Spinal cord (tissue), 10 donors: Measurements from ENCODE around the gene KAT6B. TPM values are rescaled to one million over a fixed set of nuclear protein-coding genes. Genes with fewer than 3 reads are reported as not detected.
A peak's percentile ranks its signal among the peaks of the same experiment; 100 is the strongest.
"Not testable (repeated sequence)": the region's sequence is repeated elsewhere in the genome, so short reads cannot be mapped to it uniquely, and the experiment has no call there.

ENCODE experiments used
- DNase-seq, 6 donors: peaks; one replicate each; pipeline versions ENCODE4 v3.0.0 to v3.0.0-alpha.2; 2013 to 2015; ENCODE audit warnings: low spot score in 6 of 6, low read depth in 4 of 6
- H3K27ac ChIP-seq: one replicate; pipeline ENCODE4 v1.5.1; 2013; ENCODE audit warnings: low read depth, low read length, control low read depth
- H3K27me3 ChIP-seq: one replicate; pipeline ENCODE4 v1.6.1; 2013; ENCODE audit warnings: low read length; ENCODE audit not compliant: control insufficient read depth, insufficient read depth
- H3K36me3 ChIP-seq: one replicate; pipeline ENCODE4 v1.6.1; 2013; ENCODE audit warnings: low read length; ENCODE audit not compliant: control insufficient read depth, insufficient read depth
- H3K4me1 ChIP-seq: one replicate; pipeline ENCODE4 v1.6.1; 2013; ENCODE audit warnings: low read length; ENCODE audit not compliant: control insufficient read depth, insufficient read depth
- H3K4me3 ChIP-seq: one replicate; pipeline ENCODE4 v1.5.1; 2013; ENCODE audit warnings: low read depth, low read length, control low read depth
- H3K9me3 ChIP-seq: one replicate; pipeline ENCODE4 v1.6.1; 2013; ENCODE audit warnings: low read length; ENCODE audit not compliant: control insufficient read depth, insufficient read depth
- WGBS: methylation state at CpG from one replicate; pipeline ENCODE4 v1.1.5; 2013; ENCODE audit warnings: missing lambda C conversion rate; ENCODE audit not compliant: insufficient coverage; 5-methylcytosine and 5-hydroxymethylcytosine counted together
- polyA plus RNA-seq, 2 donors: library from polyadenylated mRNA; unstranded; fragments of 120-200 nt; gene quantifications; one replicate each; pipeline ENCODE4 v1.2.1, GENCODE V29; 2013; ENCODE audit not compliant: insufficient read length in 2 of 2
- total RNA-seq, 2 donors: library from RNA; depleted of rRNA in 1 of 2; stranded (reverse); fragments of 120-200 nt in 1 of 2; fragments of >200 nt in 1 of 2; gene quantifications; one replicate each; pipeline versions ENCODE4 v1.2.3 to v1.2.4, GENCODE V29; 2013 to 2014
- donor health status: healthy.

Gene KAT6B
- total and polyA plus RNA-seq, 4 donors = 30.6 to 93.6 (median 37.5) TPM

- H3K36me3 ChIP-seq = no peaks in the 10 kb centered on the region
- no peak for DNase-seq
- no peaks in the 10 kb centered on the region for H3K27me3 ChIP-seq
- peaks cover 4% of the 10 kb centered on the region for H3K4me1 ChIP-seq
- H3K27ac ChIP-seq = no peak overlapping the region
- H3K9me3 ChIP-seq = no peaks in the 10 kb centered on the region
- 88% methylated on average over 4 of the region's 4 CpGs for WGBS
- no peak overlapping the region for H3K4me3 ChIP-seq
Observed at GRCh38 chr10:74892839-74893238, 66.4 kb downstream of the KAT6B start.

DNA sequence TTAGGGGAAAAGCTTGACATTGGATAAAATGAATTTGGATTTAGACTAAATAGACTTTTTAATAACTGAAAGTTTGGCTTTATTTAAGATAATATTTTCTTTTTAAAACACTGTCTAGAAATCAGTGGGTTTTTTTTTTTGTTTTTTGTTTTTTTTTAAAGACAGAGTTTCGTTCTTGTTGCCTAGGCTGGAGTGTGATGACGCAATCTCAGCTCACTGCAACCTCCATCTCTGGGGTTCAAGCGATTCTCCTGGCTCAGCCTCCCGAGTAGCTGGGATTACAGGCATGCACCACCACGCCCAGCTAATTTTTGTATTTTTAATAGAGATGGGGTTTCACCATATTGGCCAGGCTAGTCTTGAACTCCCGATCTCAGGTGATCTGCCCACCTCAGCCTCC is 66.9 kb downstream of the KAT6B start:
- WGBS = no CpG with 5 or more reads among the region's 6 CpGs
- H3K4me3 ChIP-seq, DNase-seq, H3K4me1 ChIP-seq, H3K9me3 ChIP-seq, H3K36me3 ChIP-seq, H3K27ac ChIP-seq, H3K27me3 ChIP-seq: not testable (repeated sequence)

DNA sequence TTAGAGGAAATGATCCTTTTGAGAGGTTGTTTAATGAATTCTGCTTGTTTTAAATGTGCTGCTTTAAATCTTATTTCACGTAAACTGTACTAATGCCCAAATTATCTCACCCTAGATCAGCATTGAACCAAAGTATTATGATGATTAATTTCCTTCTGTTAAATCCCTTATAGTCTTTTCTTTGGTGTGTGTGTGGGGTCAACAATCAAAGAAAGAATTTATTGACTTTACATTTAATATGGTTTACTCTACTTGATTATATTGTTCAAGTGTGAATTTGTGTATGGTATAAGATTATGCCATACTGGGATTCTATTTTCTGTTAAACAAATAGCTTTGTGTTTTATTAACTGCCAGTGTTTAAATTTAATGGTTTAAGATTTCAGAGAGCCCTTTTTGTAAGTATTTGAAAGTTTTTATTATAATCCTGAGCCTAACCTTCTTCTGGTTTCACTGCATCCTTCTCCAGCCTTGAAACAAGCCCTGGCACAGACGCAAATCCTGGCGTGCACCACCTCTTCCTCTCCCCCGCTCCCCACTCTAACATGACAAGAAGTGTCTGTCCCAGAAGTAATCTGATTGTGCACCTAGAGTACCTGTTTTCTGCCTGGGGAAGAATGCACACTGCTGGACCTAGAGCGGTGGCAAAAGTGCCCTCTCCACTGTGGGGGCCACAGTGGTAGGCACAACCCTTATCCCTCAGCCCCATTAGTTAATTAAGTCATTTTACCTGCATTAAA is 70.6 kb downstream of the KAT6B start:
- 79% methylated on average over 4 of the region's 5 CpGs for WGBS

DNA sequence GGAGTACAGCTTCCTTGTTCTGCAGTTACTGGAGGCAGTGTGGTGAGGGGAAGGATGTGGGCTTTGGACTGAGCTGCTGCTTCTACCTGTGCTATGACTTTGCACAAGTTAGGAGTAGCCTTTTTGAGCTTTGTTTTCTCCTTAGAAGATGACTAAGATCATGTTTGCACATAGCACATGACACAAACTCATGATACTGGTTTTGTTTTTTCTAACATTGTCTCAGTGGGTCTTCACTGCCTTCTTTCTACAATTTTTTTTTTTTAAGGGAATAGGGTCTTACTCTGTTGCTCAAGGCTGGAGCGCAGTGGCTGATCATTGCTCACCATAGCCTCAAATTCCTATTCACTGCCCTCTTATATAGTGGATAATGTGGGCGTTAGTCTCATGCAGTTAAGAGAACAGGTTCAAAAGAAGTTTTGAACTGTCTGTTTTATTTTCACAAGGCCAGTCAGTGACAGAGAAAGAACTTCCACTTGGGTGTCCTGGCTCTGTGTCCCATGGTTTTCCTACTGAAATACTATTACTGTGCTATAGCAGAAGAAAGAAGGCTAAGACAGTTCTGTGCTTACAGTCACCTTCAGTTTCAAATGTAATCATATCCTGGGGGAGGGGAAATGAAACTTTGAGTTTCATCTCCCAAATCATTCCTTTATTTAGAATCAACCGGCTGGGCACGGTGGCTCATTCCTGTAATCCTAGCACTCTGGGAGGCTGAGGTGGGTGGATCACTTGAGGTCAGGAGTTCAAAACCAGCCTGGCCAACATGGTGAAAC is 72.0 kb downstream of the KAT6B start:
- DNase-seq = no peak
- Histone ChIP-seq H3K4me3 (no peak overlapping the region), H3K27ac (no peak overlapping the region), H3K27me3 (no peaks in the 10 kb centered on the region), H3K36me3 (no peaks in the 10 kb centered on the region), H3K4me1 (peaks cover 4% of the 10 kb centered on the region), H3K9me3 (no peaks in the 10 kb centered on the region)
- no CpG with 5 or more reads among the region's 4 CpGs for WGBS

More for the DNA sequence above, 70.6 kb downstream of the KAT6B start:
- Histone ChIP-seq H3K36me3 (no peaks in the 10 kb centered on the region), H3K4me3 (no peak overlapping the region), H3K4me1 (peaks cover 4% of the 10 kb centered on the region), H3K9me3 (no peaks in the 10 kb centered on the region), H3K27me3 (no peaks in the 10 kb centered on the region), H3K27ac (no peak overlapping the region)
- peak in 1 of 6 donors; percentile 39 for DNase-seq

DNA sequence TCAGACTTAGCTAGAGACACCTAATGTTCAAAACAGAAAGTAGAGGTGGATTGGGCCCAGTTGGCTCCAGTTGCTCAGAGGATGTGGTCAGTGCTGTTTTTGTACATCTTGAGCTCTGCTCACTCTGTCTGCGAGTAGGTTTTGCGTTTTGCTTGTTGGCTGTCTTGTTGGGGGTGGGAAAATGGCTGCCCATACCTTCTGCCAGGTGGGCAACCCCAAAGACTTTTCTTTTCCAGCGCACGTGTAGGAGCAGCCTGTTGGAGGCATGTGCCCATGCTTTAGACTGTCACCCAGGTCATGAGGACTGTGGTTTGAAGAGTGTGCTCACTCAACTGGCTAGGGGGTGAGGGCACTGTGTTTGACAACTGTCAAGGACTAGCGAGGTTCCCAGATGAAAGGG is 73.9 kb downstream of the KAT6B start:
- no peak for DNase-seq
- Histone ChIP-seq H3K27ac (no peak overlapping the region), H3K36me3 (no peaks in the 10 kb centered on the region), H3K4me3 (no peak overlapping the region), H3K4me1 (peaks cover 4% of the 10 kb centered on the region), H3K9me3 (no peaks in the 10 kb centered on the region), H3K27me3 (no peaks in the 10 kb centered on the region)
- WGBS = no CpG with 5 or more reads among the region's 5 CpGs

DNA sequence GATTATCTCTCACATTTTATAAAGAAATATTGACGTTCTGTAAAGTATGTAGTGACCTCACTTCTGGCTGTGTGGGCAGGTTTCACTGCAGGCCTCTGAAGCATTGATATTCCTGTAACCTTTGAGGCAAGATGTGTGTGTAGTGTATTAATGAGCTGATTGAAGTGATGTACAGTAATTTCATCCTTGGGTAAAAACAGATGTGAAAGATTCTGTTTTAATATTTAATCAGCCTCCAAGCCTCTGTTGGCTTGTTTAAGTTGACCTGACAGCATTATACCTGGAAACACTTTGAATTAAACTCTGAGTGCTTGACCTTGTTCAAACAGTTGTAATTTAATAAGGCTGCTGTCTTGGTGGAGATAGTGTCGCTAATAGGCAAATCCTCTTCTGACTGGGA is 74.9 kb downstream of the KAT6B start:
- no peaks in the 10 kb centered on the region for H3K36me3 ChIP-seq
- H3K27me3 ChIP-seq = no peaks in the 10 kb centered on the region
- DNase-seq = no peak
- H3K27ac ChIP-seq = no peak overlapping the region
- peaks cover 6% of the 10 kb centered on the region for H3K4me1 ChIP-seq
- 70% methylated on average over 1 of the region's 2 CpGs for WGBS
- no peak overlapping the region for H3K4me3 ChIP-seq
- H3K9me3 ChIP-seq = no peaks in the 10 kb centered on the region

- peaks cover 8% of the 10 kb centered on the region for H3K4me1 ChIP-seq
- no peaks in the 10 kb centered on the region for H3K36me3 ChIP-seq
- DNase-seq = peak in 1 of 6 donors; percentile 60
- 44% methylated on average over 4 of the region's 6 CpGs for WGBS
- no peak overlapping the region for H3K27ac ChIP-seq
- no peaks in the 10 kb centered on the region for H3K9me3 ChIP-seq
- no peak overlapping the region for H3K4me3 ChIP-seq
- no peaks in the 10 kb centered on the region for H3K27me3 ChIP-seq
Observed at GRCh38 chr10:74901867-74902450, 75.6 kb downstream of the KAT6B start.

DNA sequence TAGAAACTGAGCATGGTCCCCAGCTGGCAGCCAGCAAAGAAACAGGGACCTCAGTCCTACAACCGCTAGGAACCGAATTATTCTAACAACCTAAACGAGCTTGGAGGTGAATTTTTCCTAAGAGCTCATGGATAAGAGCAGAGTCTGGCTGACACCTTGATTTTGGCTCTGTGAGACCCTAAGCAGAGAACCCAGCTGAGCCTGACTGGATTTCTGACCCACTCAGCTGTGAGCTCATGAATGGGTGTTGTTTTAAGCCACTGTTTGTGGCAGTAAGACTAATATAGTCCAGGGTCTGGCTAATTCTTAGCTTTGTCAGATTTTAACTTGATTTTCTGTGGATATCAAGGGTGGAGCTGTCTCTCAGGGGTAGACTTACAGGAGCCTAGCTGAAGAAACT is 77.1 kb downstream of the KAT6B start:
- H3K4me1 ChIP-seq = peaks cover 8% of the 10 kb centered on the region
- no peaks in the 10 kb centered on the region for H3K27me3 ChIP-seq
- H3K36me3 ChIP-seq = no peaks in the 10 kb centered on the region
- no peak overlapping the region for H3K27ac ChIP-seq
- DNase-seq = no peak
- no peaks in the 10 kb centered on the region for H3K9me3 ChIP-seq
- H3K4me3 ChIP-seq = no peak overlapping the region
- WGBS = 100% methylated on average over 3 of the region's 3 CpGs

DNA sequence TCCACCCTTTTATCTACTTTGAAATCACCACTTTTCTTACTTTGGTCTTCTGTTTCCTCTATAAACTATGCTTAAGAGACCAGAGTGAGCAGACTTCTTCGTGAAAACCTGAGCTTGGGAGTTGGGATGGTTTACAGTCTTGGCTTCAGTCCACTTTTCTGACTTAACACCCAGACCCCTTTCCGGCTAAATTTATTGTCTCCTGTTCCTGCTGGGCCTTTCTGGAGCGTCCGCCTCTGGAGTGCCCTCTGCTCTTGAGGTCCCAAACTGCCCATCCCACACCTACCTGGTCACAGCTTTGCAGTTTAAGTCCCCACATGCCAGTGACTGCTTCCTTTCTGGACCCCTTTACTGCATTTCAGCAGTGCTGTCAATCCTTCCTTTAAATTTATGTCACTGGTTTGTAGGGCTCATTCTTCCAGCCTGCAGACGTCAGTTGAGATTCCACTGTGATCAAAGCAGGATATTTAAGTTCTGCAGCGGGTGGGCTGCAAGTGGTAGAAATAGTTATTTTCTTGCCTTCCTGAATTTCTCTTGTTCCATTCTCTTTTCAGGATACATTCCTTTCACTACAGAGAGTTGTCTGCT is 80.3 kb downstream of the KAT6B start:
- 23% methylated on average over 3 of the region's 6 CpGs for WGBS
- no peak overlapping the region for H3K4me3 ChIP-seq
- H3K27me3 ChIP-seq = no peaks in the 10 kb centered on the region
- peak in 1 of 6 donors; percentile 16 for DNase-seq
- H3K36me3 ChIP-seq = no peaks in the 10 kb centered on the region
- H3K4me1 ChIP-seq = peaks cover 8% of the 10 kb centered on the region
- no peak overlapping the region for H3K27ac ChIP-seq
- H3K9me3 ChIP-seq = no peaks in the 10 kb centered on the region
